Embryonic facial prominence (tissue), 1 donor: Measurements from ENCODE around the gene CYBB.
A peak's percentile ranks its signal among the peaks of the same experiment; 100 is the strongest.
"Not testable (repeated sequence)": the region's sequence is repeated elsewhere in the genome, so short reads cannot be mapped to it uniquely, and the experiment has no call there.

Experiments
- DNase-seq: peaks from one replicate; pipeline ENCODE4 v3.0.0-alpha.2; 2016; ENCODE audit errors: extremely low spot score

CYBB gene

DNA sequence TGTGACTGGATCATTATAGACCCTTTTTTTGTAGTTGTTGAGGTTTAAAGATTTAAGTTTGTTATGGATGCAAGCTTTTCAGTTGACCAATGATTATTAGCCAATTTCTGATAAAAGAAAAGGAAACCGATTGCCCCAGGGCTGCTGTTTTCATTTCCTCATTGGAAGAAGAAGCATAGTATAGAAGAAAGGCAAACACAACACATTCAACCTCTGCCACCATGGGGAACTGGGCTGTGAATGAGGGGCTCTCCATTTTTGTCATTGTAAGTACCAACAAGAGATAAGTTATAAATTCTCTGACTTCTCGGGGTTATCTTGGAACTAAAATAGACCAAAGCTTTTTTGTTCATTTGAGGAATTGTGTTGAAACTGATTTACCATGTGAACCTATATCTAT lies at the start of gene CYBB:
Gene CYBB (plus strand): TSS at position 203 of the 400 bp plus-strand sequence. CDS start 19 bp downstream, at position 222.
- no peak for DNase-seq

DNA sequence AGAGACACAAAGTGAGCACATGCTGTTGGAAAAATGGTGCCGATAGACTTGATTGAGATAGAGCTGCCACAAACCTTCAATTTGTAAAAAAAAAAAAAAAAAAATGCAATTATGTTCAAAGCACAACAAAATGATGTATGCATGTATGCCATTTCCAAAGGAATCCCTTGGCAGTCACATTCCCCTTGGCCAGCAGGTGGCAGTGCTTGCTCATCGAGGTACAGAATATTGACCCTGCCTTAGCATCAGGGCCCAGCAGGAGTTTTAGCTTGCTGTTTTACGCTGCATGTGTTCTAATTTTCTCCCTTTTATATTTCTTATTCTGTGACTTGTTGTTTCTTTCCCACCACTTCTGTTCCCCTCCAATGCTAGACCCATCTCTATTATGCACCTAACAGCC lies 34.5 kb upstream of the CYBB start:
- DNase-seq, result peak; percentile 22

DNA sequence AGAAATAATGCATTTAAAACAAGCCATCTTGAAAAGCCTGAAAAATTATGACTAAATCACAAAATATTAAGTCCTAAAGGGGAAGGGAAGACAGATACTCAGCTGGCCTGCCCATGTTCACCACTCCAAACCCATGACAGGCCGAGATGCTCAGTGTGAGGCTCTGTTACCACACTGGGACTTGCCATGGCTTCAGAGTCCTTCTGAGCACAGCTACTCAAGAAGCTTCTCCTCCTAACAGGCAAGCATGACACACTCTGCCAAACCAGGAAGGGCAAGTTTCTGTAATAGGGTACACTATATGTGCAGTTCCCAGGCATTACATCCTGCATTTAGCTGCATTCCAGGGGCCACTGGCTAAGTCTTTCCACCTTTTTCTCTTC lies 34.0 kb upstream of the CYBB start:
- DNase-seq, result no peak

DNA sequence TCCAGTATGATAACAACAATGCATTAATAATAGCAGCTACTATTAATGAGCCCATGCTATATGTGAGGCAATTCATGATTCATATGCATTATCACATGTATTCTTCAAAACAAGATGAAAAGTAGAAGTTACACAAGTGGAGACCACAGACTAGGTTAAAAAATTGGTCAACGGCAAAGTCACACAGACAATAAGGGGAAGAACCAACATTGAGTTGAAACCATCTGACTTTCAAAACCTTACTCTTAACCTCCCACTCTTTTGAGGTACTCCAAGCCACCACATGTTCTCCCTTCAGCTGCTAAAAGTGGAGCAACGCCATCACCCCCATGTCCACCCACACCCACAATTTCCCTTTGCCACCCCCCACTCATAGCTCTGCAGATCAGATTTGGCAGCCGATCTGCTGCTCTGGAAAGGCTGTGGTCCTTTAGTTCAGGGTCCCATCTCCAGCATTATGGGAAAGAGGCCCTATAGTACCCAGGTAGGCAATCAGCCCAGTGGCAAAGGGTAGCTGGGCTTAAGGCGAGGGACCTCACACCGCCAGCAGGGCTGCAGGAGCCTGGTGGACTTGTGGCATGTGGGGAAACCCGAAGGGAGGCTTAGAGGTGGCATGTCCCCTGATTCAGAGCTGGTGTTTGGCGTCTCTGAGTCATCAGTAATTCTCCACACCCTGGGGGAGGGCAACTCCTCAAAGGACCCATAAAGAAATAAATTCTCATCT lies 33.5 kb upstream of the CYBB start:
- no peak for DNase-seq

DNA sequence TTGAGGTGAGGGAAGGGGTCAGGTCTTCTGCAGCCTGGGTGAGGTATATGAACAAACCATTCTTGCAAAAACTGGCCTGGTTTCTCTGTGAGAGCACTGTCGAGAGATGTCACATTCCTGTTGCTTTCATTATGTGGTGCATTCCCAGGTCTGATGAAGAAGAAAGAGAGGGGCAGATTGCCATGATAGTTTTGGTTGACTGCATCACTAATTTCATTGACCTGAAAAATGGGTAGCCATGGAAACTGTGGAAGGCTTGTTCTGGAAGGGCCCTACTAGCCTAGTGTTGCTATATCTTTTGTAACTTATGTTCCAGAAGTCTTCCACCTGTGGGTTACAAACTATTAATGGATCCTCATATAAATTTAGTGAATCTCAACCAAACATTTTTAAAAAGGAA lies 32.9 kb upstream of the CYBB start:
- no peak for DNase-seq

DNA sequence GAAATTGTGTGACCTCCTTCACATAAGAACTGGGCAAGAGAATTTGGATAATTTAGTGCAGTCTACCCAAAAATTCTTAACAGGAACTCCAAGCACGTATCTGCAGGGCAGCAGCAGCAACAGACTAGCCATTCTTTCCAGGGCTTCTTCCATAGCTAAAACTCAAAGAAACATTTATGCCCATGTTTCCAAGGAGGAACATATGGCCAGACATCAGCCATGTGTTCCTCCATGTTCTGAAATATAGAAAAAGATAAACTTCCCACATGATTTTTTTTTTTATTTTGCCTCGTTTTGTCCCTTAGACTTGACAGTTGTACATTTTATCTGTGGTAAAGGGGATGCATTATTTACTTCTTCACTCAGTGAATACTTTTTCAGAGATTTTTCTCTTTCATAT lies 27.6 kb upstream of the CYBB start:
- no peak for DNase-seq

DNA sequence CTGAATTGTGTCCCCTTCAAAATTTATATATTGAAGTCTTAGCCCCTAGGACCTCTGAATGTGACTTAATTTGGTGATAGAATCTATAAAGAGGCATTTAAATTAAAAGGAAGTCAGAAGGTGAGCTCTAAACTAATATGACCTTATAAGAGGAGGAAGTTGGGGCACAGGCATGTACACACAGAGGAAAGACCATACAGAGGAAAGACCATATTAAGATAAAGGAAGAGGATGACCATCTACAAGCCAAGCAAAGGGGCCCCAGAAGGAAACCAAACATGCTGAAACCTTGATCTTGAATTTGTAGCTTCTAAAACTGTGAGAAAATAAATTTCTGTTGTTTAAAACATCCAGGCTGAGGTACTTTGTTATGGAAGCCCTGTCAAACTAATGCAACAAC lies 26.9 kb upstream of the CYBB start:
- no peak for DNase-seq

DNA sequence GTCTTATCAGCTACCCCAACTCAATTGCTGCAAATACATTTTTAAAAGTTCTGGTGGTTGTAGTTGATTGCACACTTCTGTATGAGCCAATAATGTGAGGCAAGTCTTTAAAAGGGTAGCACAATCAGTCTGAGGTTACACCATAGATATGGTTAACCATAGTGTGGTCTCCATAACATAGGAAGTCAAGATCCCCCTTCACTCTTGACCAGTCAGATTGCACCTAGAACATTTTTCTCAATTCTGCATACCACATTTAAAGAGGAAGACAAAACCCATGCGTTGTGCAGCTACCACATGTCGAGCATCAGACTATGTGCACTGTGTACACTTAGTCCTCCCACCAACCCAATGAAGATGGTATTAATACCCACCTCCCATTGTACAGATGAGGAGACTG lies 26.5 kb upstream of the CYBB start:
- no peak for DNase-seq

DNA sequence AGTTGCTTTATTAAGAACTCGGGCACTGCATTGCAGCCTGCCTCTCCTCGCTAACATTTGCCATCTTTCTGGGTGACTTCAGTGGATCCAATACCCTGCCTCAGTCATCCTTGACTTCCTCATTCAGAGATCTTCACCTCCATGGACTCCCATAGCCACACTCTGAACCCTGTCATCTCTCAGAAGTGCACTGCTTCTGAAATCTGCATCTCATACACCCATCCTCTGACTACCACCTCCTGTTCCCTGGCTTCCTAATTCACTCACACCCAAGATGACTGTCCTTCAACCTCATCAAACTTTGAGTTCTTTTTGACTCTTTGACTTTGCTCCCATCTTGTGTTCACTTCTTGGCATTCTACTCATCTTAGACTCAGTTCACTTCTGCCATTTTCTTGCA lies 25.3 kb upstream of the CYBB start:
- DNase-seq, result no peak

DNA sequence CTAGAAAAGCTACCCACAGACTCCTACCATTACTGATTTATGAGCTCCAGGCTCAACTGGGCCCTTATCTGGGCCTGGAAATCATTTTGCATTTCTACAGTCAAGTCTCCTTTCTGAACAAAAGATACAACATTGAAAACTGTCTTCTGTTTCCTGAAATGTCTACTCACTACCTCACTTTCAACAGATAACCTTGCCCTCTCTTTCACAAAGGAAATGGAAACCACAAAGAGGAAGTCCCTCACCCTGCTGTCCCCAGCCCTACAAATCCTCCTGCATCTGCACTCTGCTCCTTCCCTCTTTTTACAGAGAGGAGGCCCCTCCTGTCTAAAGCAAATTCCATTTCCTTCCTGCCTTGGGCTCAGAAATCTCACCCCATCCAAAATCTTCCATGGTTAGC lies 24.8 kb upstream of the CYBB start:
- no peak for DNase-seq

DNA sequence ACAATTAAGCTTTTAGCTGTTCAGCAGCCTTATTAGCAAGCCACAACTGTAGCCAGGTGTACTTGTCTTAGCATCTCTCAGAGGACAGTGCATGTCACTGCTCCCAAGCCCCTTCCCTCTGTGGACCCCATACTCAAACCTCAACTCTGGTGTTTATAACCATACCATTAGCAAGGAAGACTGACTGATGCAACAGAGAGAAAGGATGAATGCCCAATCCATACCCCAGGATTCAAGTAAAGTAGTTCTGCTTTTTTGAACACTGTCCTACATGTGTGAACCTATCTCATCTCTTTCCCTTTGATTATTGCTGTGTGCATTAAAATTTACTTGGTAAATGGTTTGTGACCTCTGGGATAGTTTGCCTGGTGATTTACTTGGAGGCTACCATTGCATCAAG lies 22.8 kb upstream of the CYBB start:
- no peak for DNase-seq

DNA sequence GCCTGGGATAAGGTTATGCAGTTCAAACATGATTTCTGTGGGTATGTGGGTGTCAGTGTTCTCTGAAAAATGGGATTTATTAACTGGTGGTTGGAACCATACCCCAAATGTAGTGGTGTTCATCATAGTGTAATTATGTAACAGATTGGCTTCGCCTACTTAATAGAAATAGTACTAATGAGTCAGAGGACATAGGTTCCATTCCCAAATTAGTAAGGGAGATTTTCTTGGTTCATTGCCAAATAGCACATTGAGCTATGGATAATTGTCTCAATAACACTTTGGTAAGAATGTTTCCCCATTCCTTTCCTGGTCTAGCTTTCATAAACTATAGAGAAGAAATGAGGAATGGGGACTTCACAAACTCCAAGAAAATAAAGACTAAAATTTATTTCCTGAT lies 20.5 kb upstream of the CYBB start:
- DNase-seq, result no peak

DNA sequence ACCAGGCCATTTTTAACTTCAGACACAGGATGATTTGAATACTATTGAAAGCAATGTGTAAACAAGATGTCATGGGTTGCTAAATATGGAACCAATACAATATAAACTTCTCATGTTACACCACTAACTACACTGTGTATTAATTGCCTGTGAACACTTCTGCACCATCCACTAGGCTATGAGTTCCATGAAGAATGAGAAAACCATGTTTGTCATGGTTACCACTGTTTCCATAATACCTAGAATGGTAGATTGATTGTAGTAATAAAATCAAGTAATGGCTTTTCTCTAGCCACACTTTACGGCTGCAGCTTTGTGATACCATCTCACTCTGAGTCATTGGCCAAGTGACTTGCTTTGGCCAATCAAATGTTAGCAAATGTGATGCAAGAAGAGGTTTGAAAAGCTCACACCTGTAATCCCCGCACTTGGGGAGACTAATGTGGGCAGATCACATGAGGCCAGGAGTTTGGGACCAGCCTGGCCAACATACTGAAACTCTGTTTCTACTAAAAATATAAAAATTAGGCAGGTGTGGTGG lies 19.9 kb upstream of the CYBB start:
- no peak for DNase-seq

DNA sequence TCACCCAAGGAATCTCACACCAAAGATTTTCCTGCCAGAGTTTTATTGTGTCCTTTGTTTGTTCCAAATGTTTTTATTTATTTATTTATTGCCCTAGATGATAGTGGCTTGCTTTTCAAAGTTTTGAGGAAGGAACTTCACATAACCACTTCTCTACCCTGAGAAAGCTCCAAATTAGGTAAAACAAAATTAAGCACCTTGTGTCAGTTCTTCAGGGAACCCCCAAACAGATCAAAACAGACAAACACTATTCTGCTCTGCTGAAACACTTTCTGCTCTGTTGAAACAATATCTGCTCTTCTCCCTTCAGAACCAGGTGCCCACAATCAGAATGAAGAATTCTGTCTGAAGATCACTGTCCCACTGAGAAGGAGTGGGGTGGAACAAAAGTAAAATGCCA lies 16.5 kb upstream of the CYBB start:
- no peak for DNase-seq

DNA sequence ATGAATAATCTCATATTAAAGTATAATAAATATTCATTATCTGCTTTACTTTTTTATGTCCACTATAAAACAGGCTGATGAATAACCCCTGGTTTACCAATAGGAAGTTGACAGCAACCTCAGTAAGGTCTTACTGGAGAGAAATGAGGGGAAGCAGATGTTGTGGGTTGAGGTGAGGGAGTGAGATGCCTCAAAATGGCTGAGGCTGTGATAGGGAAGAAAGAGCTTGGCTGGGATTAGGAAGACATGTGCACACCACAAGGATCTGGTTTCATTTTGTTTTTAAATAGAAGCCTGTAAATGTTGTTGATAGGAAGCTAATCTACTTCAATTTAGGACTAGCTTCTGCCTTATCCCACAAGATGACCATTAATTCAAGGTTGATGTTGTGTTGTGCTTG lies 14.4 kb upstream of the CYBB start:
- no peak for DNase-seq

DNA sequence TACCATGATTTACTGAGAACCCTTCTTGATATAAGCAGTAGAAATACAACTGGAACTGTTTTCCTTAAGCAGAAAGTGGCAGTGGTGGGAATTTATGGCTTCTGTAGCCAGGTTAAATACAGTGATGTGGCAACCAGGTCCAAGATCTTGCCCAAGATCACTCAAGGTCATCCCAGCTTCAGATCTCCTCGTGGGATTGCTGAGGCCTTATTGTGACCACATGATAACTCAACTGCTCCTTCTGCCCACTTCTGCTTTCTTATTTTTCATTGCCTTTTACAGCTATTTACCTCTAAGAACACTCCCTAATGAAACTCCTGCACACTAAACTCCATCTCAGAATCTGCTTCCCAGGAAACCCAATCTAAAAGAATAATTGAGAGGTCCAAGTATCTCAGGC lies 12.4 kb upstream of the CYBB start:
- no peak for DNase-seq

DNA sequence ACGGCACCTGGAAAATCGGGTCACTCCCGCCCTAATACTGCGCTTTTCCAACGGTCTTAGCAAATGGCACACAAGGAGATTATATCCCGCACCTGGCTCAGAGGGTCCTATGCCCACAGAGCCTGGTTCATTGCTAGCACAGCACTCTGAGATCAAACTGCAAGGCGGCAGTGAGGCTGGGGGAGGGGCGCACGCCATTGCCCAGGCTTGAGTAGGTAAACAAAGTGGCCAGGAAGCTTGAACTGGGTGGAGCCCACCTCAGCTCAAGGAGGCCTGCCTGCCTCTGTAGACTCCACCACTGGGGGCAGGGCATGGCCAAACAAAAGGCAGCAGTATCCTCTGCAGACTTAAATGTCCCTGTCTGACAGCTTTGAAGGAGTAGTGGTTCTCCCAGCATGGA lies 11.0 kb upstream of the CYBB start:
- DNase-seq, result not testable (repeated sequence)

DNA sequence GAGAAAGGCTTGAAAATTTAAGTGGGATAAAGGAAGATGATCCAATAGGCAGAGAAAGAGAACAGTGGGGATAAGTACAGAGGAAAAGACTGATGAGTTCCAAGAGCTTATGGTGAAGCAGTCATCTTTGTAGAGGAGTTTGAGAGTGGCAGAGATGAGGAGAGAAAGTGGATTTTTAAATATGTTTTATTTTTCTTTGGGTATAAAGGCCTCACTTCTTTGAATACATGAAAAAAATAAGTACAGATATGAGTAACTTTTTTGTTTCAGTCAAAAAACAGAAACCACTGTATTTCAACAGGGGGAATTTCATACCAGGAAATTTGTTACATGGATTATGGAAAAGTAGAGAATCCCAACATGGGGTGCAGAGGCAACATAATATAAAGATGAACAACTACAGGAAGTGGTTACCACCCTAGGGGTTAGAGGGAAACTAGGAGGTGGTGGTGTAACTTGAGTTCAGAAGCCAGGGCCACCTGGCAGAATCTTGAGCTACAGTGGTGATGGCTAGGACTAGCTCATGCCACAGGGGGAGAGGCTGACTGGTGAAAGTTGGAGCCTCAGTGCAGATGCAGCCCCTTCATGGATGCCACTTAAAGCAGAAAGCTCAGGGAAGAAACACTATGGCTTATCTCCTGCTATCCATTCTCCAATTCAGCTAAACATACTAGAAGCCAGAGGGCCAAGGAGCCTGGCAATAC lies 3.4 kb upstream of the CYBB start:
- DNase-seq, result no peak

DNA sequence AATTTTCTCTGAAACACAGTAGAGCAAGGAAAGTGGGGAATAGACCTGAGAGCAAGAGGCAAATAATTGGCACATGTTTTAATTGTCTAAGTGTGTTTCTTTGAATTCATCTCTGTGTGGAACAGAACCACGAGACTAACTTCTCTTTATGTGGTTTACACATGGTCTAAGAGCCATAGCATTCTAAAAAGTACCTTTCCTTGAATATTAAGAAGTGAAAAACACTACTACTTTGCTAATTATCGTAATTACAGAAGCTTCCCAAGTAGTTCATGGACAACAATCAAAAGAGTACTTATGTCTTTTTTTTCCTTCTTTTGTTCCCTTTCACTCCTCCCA lies 2.9 kb upstream of the CYBB start:
- DNase-seq, result no peak

DNA sequence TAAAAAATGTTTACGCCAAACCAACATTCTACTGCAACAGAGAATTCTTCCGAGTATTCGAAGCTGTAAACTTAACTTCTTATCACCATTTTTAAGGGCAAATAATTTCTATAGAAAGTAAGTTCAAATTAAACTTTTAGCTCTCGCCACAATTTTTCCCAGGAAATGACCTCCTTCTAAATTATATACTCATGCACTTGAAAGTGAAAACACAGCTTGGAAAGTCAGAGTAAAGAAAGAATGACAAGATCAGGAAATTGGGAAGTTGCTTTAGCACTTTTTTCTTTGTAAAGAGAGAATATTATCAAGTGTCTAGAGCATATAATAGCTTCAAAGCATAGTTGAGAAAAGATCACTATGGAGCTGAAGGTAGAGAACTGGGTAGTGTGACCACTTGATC lies 1.2 kb downstream of the CYBB start:
- no peak for DNase-seq

DNA sequence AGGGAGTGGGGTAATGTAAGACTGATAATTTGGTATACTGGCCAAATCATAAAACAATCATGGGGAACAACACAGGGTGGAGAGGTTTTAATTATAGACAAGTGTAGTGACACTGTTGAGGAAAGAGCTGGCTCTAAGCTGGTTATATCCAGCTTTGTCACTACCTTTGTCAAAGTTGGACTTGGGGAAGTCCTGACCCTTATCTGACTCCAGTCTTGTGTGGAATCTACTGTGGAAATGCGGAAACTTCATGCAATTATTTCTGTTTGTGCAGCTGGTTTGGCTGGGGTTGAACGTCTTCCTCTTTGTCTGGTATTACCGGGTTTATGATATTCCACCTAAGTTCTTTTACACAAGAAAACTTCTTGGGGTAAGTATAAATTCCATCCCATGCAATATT lies 2.0 kb downstream of the CYBB start:
- no peak for DNase-seq

DNA sequence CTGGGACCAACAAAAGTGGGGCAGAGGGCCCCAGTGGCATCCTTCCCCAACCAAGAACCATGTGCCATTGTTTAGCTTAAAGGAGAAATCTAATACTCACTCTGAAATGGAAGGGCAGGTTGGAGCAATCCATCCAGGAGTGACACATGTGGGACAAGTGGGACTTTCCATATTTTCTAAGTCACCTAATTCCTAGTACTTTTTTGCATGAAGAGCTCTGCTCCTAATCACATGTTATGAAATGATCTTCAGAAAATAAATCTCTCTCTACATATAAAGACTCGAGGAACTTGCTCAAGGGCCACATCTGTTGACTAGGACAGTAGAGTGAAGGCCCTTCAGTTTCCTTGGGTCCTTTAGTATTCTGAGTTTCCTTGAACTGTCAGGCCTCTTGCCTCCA lies 2.5 kb downstream of the CYBB start:
- DNase-seq, result no peak

DNA sequence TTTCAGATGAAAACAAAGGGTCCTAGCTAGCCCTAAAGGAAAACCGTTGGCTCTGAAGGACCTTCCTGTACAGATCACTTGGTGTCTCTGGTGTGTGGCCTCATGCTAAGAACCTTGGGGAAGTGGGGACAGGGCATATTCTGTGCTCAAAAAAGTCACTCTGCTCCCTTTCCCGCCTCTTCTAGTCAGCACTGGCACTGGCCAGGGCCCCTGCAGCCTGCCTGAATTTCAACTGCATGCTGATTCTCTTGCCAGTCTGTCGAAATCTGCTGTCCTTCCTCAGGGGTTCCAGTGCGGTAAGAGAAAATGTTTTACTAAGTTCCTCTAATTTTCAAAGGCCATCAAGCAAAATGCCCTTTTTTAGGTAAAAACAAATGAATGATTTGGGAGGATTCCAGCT lies 3.4 kb downstream of the CYBB start:
- DNase-seq, result no peak

DNA sequence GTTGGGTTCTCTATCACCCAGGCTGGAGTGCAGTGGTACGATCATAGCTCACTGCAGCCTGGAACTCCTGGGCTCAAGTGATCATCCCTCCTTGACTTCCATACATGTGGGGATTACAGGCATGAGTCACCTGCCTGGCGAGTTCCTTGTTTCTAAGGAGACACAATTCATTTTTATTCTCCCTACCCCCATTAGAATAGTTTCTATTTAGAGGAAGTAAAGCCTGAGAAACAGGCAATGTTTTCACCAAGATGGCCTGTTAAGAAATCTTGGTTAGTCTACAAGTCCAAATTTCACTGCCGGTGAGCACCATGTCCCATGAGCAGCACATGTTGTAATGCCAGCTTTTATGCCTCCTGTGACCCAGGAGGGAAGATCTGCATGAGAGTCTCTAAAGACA lies 5.7 kb downstream of the CYBB start:
- no peak for DNase-seq
